Esophagus squamous epithelium (tissue), 5 donors: ENCODE results near the gene PANX1. TPM values are rescaled to one million over a fixed set of nuclear protein-coding genes. Genes with fewer than 3 reads are reported as not detected.

ENCODE experiments used
- DNase-seq: peaks from one replicate; lab custom pipeline; 2025; lab: John Stamatoyannopoulos, UW
- H3K27ac ChIP-seq, 4 donors: fragments of 200-600 bp; sonication (generic); one replicate each; pipeline ENCODE4 v1.5.1; 2016 to 2019; ENCODE audit warnings: mild to moderate bottlenecking in 1 of 4
- H3K27me3 ChIP-seq, 4 donors: fragments of 200-600 bp; sonication (generic); 1 replicate in 3 of 4; 2 replicates in 1 of 4; pipeline versions ENCODE4 v1.5.1 to v1.6.0; 2017 to 2021; ENCODE audit warnings: antibody characterized with exemption in 1 of 4
- H3K36me3 ChIP-seq, 3 donors: fragments of 200-600 bp; sonication (generic); one replicate each; pipeline ENCODE4 v1.5.1; 2016 to 2019
- H3K4me1 ChIP-seq, 3 donors: fragments of 200-600 bp; sonication (generic); one replicate each; pipeline ENCODE4 v1.5.1; 2017 to 2019
- H3K4me3 ChIP-seq, 4 donors: fragments of 200-600 bp; sonication (generic); 1 replicate in 3 of 4; 2 replicates in 1 of 4; pipeline ENCODE4 v1.5.1; 2016 to 2019; ENCODE audit warnings: mild to moderate bottlenecking in 2 of 4, moderate library complexity in 1 of 4
- H3K9me3 ChIP-seq, 3 donors: fragments of 200-600 bp; sonication (generic); one replicate each; pipeline ENCODE4 v1.5.1; 2016 to 2019
- CTCF ChIP-seq, 6 experiments: fragments of 450-650 bp in 4 of 6; fragments of 200-600 bp in 2 of 6; sonication (generic) in 2 of 6; IDR thresholded peaks; one replicate each; pipeline ENCODE4 v1.5.1; 2016 to 2019; ENCODE audit warnings: antibody characterized with exemption in 6 of 6, mild to moderate bottlenecking in 4 of 6, moderate library complexity in 4 of 6
- POLR2A ChIP-seq, 4 donors: fragments of 450-650 bp; IDR thresholded peaks; one replicate each; pipeline ENCODE4 v1.6.1; 2017; ENCODE audit warnings: antibody characterized with exemption in 4 of 4, mild to moderate bottlenecking in 4 of 4, moderate library complexity in 3 of 4
- WGBS, 2 donors: methylation state at CpG; one replicate each; pipeline ENCODE4 v1.1.5; 2018; 5-methylcytosine and 5-hydroxymethylcytosine counted together
- intact Hi-C: fragments of 100-400 bp; cut with DNase I; formaldehyde crosslinking; loops from one replicate; pipeline ENCODE4 v1.15.0; 2022
- total RNA-seq, 4 donors: library from RNA; depleted of rRNA; stranded (reverse); fragments of >200 nt; gene quantifications; one replicate each; pipeline ENCODE4 v1.1.0, GENCODE V29; 2016
- donor health status: DM: yes; HTN: yes; CAD: no.

Gene PANX1
- total RNA-seq: 10 to 100 TPM in 3 of 4 donors, 1 to 10 TPM in 1; 8.4 to 36.2 (median 17.4) TPM

- Histone ChIP-seq H3K27ac (peak within 1 kb of the TSS; percentile 90 to 98 (median 92)), H3K9me3 (no peaks in the 10 kb centered on the region), H3K4me3 (peak within 1 kb of the TSS; percentile 68 to 87 (median 73)), H3K4me1 (peaks cover 29 to 58% (median 32%) of the 10 kb centered on the region in 3 donors), H3K36me3 (no peaks in the 10 kb centered on the region), H3K27me3 (no peaks in the 10 kb centered on the region)
- intact Hi-C loops: no loop called here
- peak; percentile 18 for DNase-seq
- peak in 2 of 4 donors; percentile 51 to 64 for TF ChIP-seq POLR2A (IDR thresholded peaks at IDR 0.05)
- TF ChIP-seq CTCF (IDR thresholded peaks at IDR 0.05): peak in 1 of 6 experiments; percentile 12
- WGBS, 2 donors: 0% methylated on average over 1 to 9 of the region's 92 CpGs
Measured at GRCh38 chr11:94128746-94129511, at the start of gene PANX1. PANX1 (plus strand) TSS chr11:94128841; CDS start chr11:94129313, 472 bp downstream.

DNA sequence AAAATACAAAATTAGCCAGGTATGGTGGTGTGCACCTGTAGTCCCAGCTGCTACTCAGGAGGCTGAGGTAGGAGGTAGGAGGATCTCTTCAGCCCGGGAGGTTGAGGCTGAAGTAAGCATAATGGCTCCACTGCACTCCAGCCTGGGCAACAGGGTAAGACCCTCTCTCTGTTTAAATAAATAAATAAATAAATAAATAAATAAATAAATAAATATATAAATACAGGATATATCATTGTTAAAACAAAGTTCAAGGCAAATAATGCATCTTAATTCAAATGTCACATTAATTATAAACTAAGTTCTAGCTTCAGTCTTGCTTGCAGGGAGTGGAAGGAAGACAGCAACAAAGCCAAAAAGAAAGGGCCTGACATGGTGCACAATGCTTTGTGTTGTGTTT lies 44.5 kb upstream of the PANX1 start:
- Histone ChIP-seq H3K4me3 (no peak overlapping the region), H3K36me3 (no peaks in the 10 kb centered on the region), H3K9me3 (no peaks in the 10 kb centered on the region), H3K27me3 (peaks cover 0 to 15% (median 0%) of the 10 kb centered on the region in 4 donors), H3K4me1 (no peaks in the 10 kb centered on the region), H3K27ac (no peak overlapping the region)
- intact Hi-C loops: no loop called here
- TF ChIP-seq POLR2A (IDR thresholded peaks at IDR 0.05): no peak
- TF ChIP-seq CTCF (IDR thresholded peaks at IDR 0.05): no peak
- 77 to 86% methylated on average over 1 of the region's 1 CpG for WGBS, 2 donors
- DNase-seq: no peak

- H3K36me3 ChIP-seq: no peaks in the 10 kb centered on the region
- H3K27ac ChIP-seq: no peak overlapping the region
- TF ChIP-seq CTCF (IDR thresholded peaks at IDR 0.05) (no peak), POLR2A (IDR thresholded peaks at IDR 0.05) (no peak)
- intact Hi-C loops: no loop called here
- 82 to 87% methylated on average over 4 to 15 of the region's 21 CpGs for WGBS, 2 donors
- H3K4me3 ChIP-seq: no peak overlapping the region
- no peaks in the 10 kb centered on the region for H3K9me3 ChIP-seq
- DNase-seq: no peak
- H3K4me1 ChIP-seq: no peaks in the 10 kb centered on the region
- H3K27me3 ChIP-seq: peaks cover 0 to 10% (median 0%) of the 10 kb centered on the region in 4 donors
Measured at GRCh38 chr11:94088906-94089305, 39.7 kb upstream of the PANX1 start.

DNA sequence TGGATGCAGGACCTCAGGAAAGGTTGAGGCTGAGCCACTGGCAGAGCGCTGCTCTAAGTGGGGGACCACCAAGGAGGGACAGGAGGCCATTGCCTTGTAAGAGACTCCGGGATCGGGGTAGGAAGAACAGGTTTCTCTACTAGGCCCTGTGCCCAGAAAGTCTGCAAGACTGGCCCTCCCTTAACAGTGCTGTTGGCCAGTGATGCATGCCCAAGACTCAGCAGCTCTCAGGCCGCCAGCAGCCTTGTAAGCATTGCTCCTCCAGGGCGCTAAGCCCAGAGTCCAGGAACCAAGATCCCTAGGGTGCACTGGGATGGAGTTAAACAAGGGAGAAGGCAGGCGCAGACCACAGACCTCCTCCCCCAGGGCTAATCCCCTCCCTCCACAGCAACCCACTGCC lies 39.3 kb upstream of the PANX1 start:
- DNase-seq: no peak
- 74 to 80% methylated on average over 4 to 6 of the region's 6 CpGs for WGBS, 2 donors

More for the DNA sequence above, 39.3 kb upstream of the PANX1 start:
- H3K27me3 ChIP-seq: peaks cover 0 to 10% (median 0%) of the 10 kb centered on the region in 4 donors
- no peak overlapping the region for H3K27ac ChIP-seq
- H3K9me3 ChIP-seq: no peaks in the 10 kb centered on the region
- no peaks in the 10 kb centered on the region for H3K36me3 ChIP-seq
- intact Hi-C loops: no loop called here
- TF ChIP-seq POLR2A (IDR thresholded peaks at IDR 0.05) (no peak), CTCF (IDR thresholded peaks at IDR 0.05) (no peak)
- H3K4me1 ChIP-seq: no peaks in the 10 kb centered on the region
- H3K4me3 ChIP-seq: no peak overlapping the region
